CD8-positive, alpha-beta memory T cell (primary cell): ENCODE results near the gene IGSF11. TPM values are rescaled to one million over a fixed set of nuclear protein-coding genes. Genes with fewer than 3 reads are reported as not detected.

Source experiments
- CTCF ChIA-PET: fragments of 350-600 bp; sonication (Branson Sonifier 250); formaldehyde crosslinking; loops from one replicate; lab custom pipeline; 2021; ENCODE audit warnings: antibody characterized with exemption; lab: Charles Lee
- POLR2A ChIA-PET: fragments of 350-600 bp; sonication (Branson Sonifier 250); formaldehyde crosslinking; loops from one replicate; lab custom pipeline; 2021; ENCODE audit warnings: antibody characterized with exemption; lab: Charles Lee
- DNase-seq, 5 donors: peaks; one replicate each; pipeline versions ENCODE4 v3.0.0 to v3.0.0-alpha.2; 2020 to 2022; ENCODE audit warnings: mixed read lengths in 1 of 5
- H3K27ac ChIP-seq: one replicate; pipeline ENCODE4 v1.7.0; 2013; ENCODE audit warnings: low read depth, mild to moderate bottlenecking, low read length, moderate library complexity
- H3K27me3 ChIP-seq: 2 replicates; pipeline ENCODE4 v1.7.0; 2013; ENCODE audit warnings: low read length, mild to moderate bottlenecking; ENCODE audit not compliant: insufficient read depth, poor library complexity, severe bottlenecking
- H3K36me3 ChIP-seq: 2 replicates; pipeline ENCODE4 v1.7.0; 2013; ENCODE audit warnings: mild to moderate bottlenecking, low read length, moderate library complexity; ENCODE audit not compliant: insufficient read depth
- H3K4me1 ChIP-seq: 2 replicates; pipeline ENCODE4 v1.7.0; 2013; ENCODE audit warnings: mild to moderate bottlenecking, low read length, moderate library complexity; ENCODE audit not compliant: insufficient read depth
- H3K4me3 ChIP-seq: 2 replicates; pipeline ENCODE4 v1.7.0; 2013; ENCODE audit warnings: mild to moderate bottlenecking, low read length
- H3K9me3 ChIP-seq: 2 replicates; pipeline ENCODE4 v1.7.0; 2013; ENCODE audit warnings: mild to moderate bottlenecking, low read length
- H3K27ac Mint-ChIP-seq, 8 donors: one replicate each; pipeline ENCODE4 v1.8.0; 2020 to 2021; ENCODE audit warnings: mixed read lengths in 8 of 8, mild to moderate bottlenecking in 6 of 8, inconsistent platforms in 3 of 8, moderate library complexity in 3 of 8
- H3K27me3 Mint-ChIP-seq, 2 donors: one replicate each; pipeline ENCODE4 v1.8.0; 2020 to 2021; ENCODE audit warnings: mixed read lengths in 2 of 2, mild to moderate bottlenecking in 1 of 2, moderate library complexity in 1 of 2
- H3K36me3 Mint-ChIP-seq, 3 donors: one replicate each; pipeline ENCODE4 v1.8.0; 2020 to 2021; ENCODE audit warnings: mixed read lengths in 3 of 3, inconsistent platforms in 1 of 3, mild to moderate bottlenecking in 1 of 3
- H3K4me1 Mint-ChIP-seq, 3 donors: one replicate each; pipeline ENCODE4 v1.8.0; 2020 to 2021; ENCODE audit warnings: mixed read lengths in 3 of 3, inconsistent platforms in 1 of 3, mild to moderate bottlenecking in 1 of 3
- H3K4me3 Mint-ChIP-seq, 7 donors: one replicate each; pipeline ENCODE4 v1.8.0; 2020 to 2021; ENCODE audit warnings: mixed read lengths in 7 of 7, mild to moderate bottlenecking in 6 of 7, moderate library complexity in 4 of 7, inconsistent platforms in 2 of 7
- H3K9me3 Mint-ChIP-seq, 5 donors: one replicate each; pipeline ENCODE4 v1.8.0; 2020 to 2022; ENCODE audit warnings: mixed read lengths in 5 of 5, mild to moderate bottlenecking in 3 of 5, moderate library complexity in 2 of 5, inconsistent platforms in 1 of 5
- polyA plus RNA-seq: library from polyadenylated mRNA; unstranded; fragments of 300-500 nt; fragmentation: Illumina TruSeq; gene quantifications from one replicate; pipeline ENCODE4 v1.2.3, GENCODE V29; 2021
- total RNA-seq, 2 experiments: library from RNA; stranded (reverse); gene quantifications; one replicate each; pipeline ENCODE4 v1.2.3, GENCODE V29; 2021

Gene IGSF11
- total and polyA plus RNA-seq, 3 experiments from 2014 or later = 0.27 to 0.58 TPM; not detected in 1

- Histone ChIP-seq H3K27ac (no peak overlapping the region), H3K36me3 (no peaks in the 10 kb centered on the region), H3K4me1 (no peaks in the 10 kb centered on the region), H3K4me3 (no peak overlapping the region), H3K9me3 (no peaks in the 10 kb centered on the region), H3K27me3 (no peaks in the 10 kb centered on the region)
- Mint-ChIP-seq H3K4me3 (no peak overlapping the region), H3K27me3 (peaks cover 5 to 31% of the 10 kb centered on the region in 2 donors), H3K4me1 (peaks cover 0 to 4% (median 2%) of the 10 kb centered on the region in 3 donors), H3K9me3 (no peaks in the 10 kb centered on the region), H3K27ac (no peak overlapping the region), H3K36me3 (peaks cover 0 to 6% (median 0%) of the 10 kb centered on the region in 3 donors)
- POLR2A ChIA-PET = no interaction called here
- DNase-seq = no peak
- CTCF ChIA-PET = no interaction called here
Observed at GRCh38 chr3:119015942-119016341, 18.7 kb downstream of the IGSF11 start.

GRCh38 chr3:119013951-119014350 lies 20.7 kb downstream of the IGSF11 start:
- no peaks in the 10 kb centered on the region for H3K27me3 ChIP-seq
- CTCF ChIA-PET = no interaction called here
- no peak for DNase-seq
- no peak overlapping the region for H3K27ac ChIP-seq
- Mint-ChIP-seq H3K27me3 (peaks cover 9 to 32% of the 10 kb centered on the region in 2 donors), H3K4me1 (no peaks in the 10 kb centered on the region), H3K27ac (no peak overlapping the region), H3K9me3 (no peaks in the 10 kb centered on the region), H3K36me3 (peaks cover 0 to 9% (median 0%) of the 10 kb centered on the region in 3 donors), H3K4me3 (no peak overlapping the region)
- no peaks in the 10 kb centered on the region for H3K9me3 ChIP-seq
- no peak overlapping the region for H3K4me3 ChIP-seq
- POLR2A ChIA-PET = no interaction called here
- H3K4me1 ChIP-seq = no peaks in the 10 kb centered on the region
- H3K36me3 ChIP-seq = no peaks in the 10 kb centered on the region

GRCh38 chr3:119011528-119011927 lies 23.1 kb downstream of the IGSF11 start:
- Histone ChIP-seq H3K9me3 (no peaks in the 10 kb centered on the region), H3K36me3 (no peaks in the 10 kb centered on the region), H3K27ac (no peak overlapping the region), H3K27me3 (no peaks in the 10 kb centered on the region), H3K4me3 (no peak overlapping the region), H3K4me1 (no peaks in the 10 kb centered on the region)
- no peak overlapping the region for H3K27ac Mint-ChIP-seq
- ChIA-PET CTCF (no interaction called here), POLR2A (no interaction called here)
- no peaks in the 10 kb centered on the region for H3K4me1 Mint-ChIP-seq
- H3K27me3 Mint-ChIP-seq = peaks cover 6 to 43% of the 10 kb centered on the region in 2 donors
- peaks cover 0 to 23% (median 4%) of the 10 kb centered on the region in 3 donors for H3K36me3 Mint-ChIP-seq
- DNase-seq = no peak
- no peak overlapping the region for H3K4me3 Mint-ChIP-seq
- peaks cover 0 to 10% (median 0%) of the 10 kb centered on the region in 5 donors for H3K9me3 Mint-ChIP-seq

- POLR2A ChIA-PET = no interaction called here
- no peak for DNase-seq
- H3K9me3 ChIP-seq = no peaks in the 10 kb centered on the region
- Mint-ChIP-seq H3K36me3 (no peaks in the 10 kb centered on the region), H3K4me1 (no peaks in the 10 kb centered on the region), H3K9me3 (no peaks in the 10 kb centered on the region), H3K4me3 (no peak overlapping the region), H3K27me3 (no peaks in the 10 kb centered on the region), H3K27ac (no peak overlapping the region)
- H3K27me3 ChIP-seq = no peaks in the 10 kb centered on the region
- no peak overlapping the region for H3K4me3 ChIP-seq
- no peaks in the 10 kb centered on the region for H3K36me3 ChIP-seq
- no peaks in the 10 kb centered on the region for H3K4me1 ChIP-seq
- CTCF ChIA-PET = no interaction called here
- no peak overlapping the region for H3K27ac ChIP-seq
Observed at GRCh38 chr3:118997190-118997589, 37.5 kb downstream of the IGSF11 start.

- CTCF ChIA-PET = no interaction called here
- H3K4me1 ChIP-seq = no peaks in the 10 kb centered on the region
- H3K27ac ChIP-seq = no peak overlapping the region
- no peaks in the 10 kb centered on the region for H3K4me1 Mint-ChIP-seq
- H3K9me3 Mint-ChIP-seq = no peaks in the 10 kb centered on the region
- H3K4me3 ChIP-seq = no peak overlapping the region
- DNase-seq = no peak
- no peaks in the 10 kb centered on the region for H3K9me3 ChIP-seq
- no peak overlapping the region for H3K4me3 Mint-ChIP-seq
- H3K27me3 ChIP-seq = no peaks in the 10 kb centered on the region
- POLR2A ChIA-PET = no interaction called here
- H3K27me3 Mint-ChIP-seq = peaks cover 3 to 4% of the 10 kb centered on the region in 2 donors
- no peaks in the 10 kb centered on the region for H3K36me3 ChIP-seq
- no peaks in the 10 kb centered on the region for H3K36me3 Mint-ChIP-seq
- H3K27ac Mint-ChIP-seq = no peak overlapping the region
Observed at GRCh38 chr3:118991775-118992174, 42.9 kb downstream of the IGSF11 start.

- Mint-ChIP-seq H3K27me3 (peaks cover 3 to 4% of the 10 kb centered on the region in 2 donors), H3K4me3 (no peak overlapping the region), H3K4me1 (no peaks in the 10 kb centered on the region), H3K9me3 (no peaks in the 10 kb centered on the region), H3K27ac (peak overlapping the region in 1 of 8 donors; percentile 6), H3K36me3 (no peaks in the 10 kb centered on the region)
- no peaks in the 10 kb centered on the region for H3K27me3 ChIP-seq
- ChIA-PET POLR2A (no interaction called here), CTCF (no interaction called here)
- DNase-seq = no peak
- H3K9me3 ChIP-seq = no peaks in the 10 kb centered on the region
- H3K36me3 ChIP-seq = no peaks in the 10 kb centered on the region
- H3K4me3 ChIP-seq = no peak overlapping the region
- H3K27ac ChIP-seq = no peak overlapping the region
- H3K4me1 ChIP-seq = no peaks in the 10 kb centered on the region
Observed at GRCh38 chr3:118990823-118991560, 43.7 kb downstream of the IGSF11 start.

- CTCF ChIA-PET = no interaction called here
- H3K36me3 ChIP-seq = no peaks in the 10 kb centered on the region
- H3K4me3 Mint-ChIP-seq = no peak overlapping the region
- H3K36me3 Mint-ChIP-seq = no peaks in the 10 kb centered on the region
- no peaks in the 10 kb centered on the region for H3K9me3 ChIP-seq
- no peak for DNase-seq
- H3K9me3 Mint-ChIP-seq = no peaks in the 10 kb centered on the region
- H3K4me1 ChIP-seq = no peaks in the 10 kb centered on the region
- no peak overlapping the region for H3K27ac Mint-ChIP-seq
- H3K27me3 ChIP-seq = no peaks in the 10 kb centered on the region
- no peaks in the 10 kb centered on the region for H3K4me1 Mint-ChIP-seq
- peaks cover 4 to 10% of the 10 kb centered on the region in 2 donors for H3K27me3 Mint-ChIP-seq
- no peak overlapping the region for H3K4me3 ChIP-seq
- POLR2A ChIA-PET = no interaction called here
- H3K27ac ChIP-seq = no peak overlapping the region
Observed at GRCh38 chr3:118988198-118989130, 46.2 kb downstream of the IGSF11 start.

GRCh38 chr3:118987477-118987876 lies 47.2 kb downstream of the IGSF11 start:
- H3K36me3 ChIP-seq = no peaks in the 10 kb centered on the region
- Mint-ChIP-seq H3K4me1 (no peaks in the 10 kb centered on the region), H3K27ac (no peak overlapping the region), H3K36me3 (no peaks in the 10 kb centered on the region), H3K27me3 (peaks cover 4 to 14% of the 10 kb centered on the region in 2 donors), H3K4me3 (no peak overlapping the region), H3K9me3 (no peaks in the 10 kb centered on the region)
- no peak overlapping the region for H3K27ac ChIP-seq
- POLR2A ChIA-PET = no interaction called here
- no peaks in the 10 kb centered on the region for H3K27me3 ChIP-seq
- H3K4me1 ChIP-seq = no peaks in the 10 kb centered on the region
- H3K9me3 ChIP-seq = no peaks in the 10 kb centered on the region
- no peak overlapping the region for H3K4me3 ChIP-seq
- CTCF ChIA-PET = no interaction called here
- no peak for DNase-seq
